ENCODE data around the gene RPS6KA3.

GRCh38 chrX:20228245-20228644 is 38.5 kb downstream of the RPS6KA3 start:
- no peak for TF ChIP-seq CTCF (IDR thresholded peaks at IDR 0.05; ENCODE audit: low read depth, low read length)
- no peak for TF ChIP-seq EZH2phosphoT487 (IDR thresholded peaks at IDR 0.05; ENCODE audit: low read depth)

All from OCI-LY3 (cell line).